ENCODE data around the gene RPS29.

RPS29 gene

DNA sequence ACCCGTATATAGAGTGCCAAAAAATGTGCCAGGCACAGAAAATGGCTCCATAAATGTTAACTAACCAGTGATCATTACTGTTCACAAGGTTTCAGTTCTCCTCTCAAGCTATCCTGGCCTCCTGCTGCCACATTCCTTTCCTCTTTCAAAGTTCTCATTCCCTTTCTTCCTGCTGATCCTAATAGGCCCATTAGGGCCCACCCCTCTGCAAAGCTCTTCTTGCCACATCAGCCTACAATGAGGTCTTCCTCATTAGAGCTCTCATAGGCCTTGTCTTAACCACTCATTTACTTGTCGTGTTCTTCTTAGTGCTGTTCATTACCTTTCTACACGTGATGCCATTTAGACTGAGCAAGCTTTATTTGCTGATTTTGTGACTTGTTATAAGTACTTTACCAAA lies 40.5 kb downstream of the RPS29 start:
- Histone ChIP-seq H3K27ac (ENCODE audit: low read length) (no peak overlapping the region), H3K9me3 (ENCODE audit: control insufficient read depth in 1 of 2, low read length in 2 of 2) (no peaks in the 10 kb centered on the region), H3K36me3 (ENCODE audit: control insufficient read depth in 1 of 2, insufficient read depth in 2 of 2, low read length in 2 of 2) (no peaks in the 10 kb centered on the region)

GRCh38 chr14:49545071-49545470 lies 41.1 kb downstream of the RPS29 start:
- H3K4me3 ChIP-seq (ENCODE audit: low read depth in 1 of 2, low read length in 2 of 2) = no peak overlapping the region
- H3K4me1 ChIP-seq (ENCODE audit: control insufficient read depth in 1 of 2, insufficient read depth in 2 of 2, low read length in 2 of 2) = no peaks in the 10 kb centered on the region
- H3K36me3 ChIP-seq (ENCODE audit: control insufficient read depth in 1 of 2, insufficient read depth in 2 of 2, low read length in 2 of 2) = no peaks in the 10 kb centered on the region
- H3K9me3 ChIP-seq (ENCODE audit: control insufficient read depth in 1 of 2, low read length in 2 of 2) = no peaks in the 10 kb centered on the region
- no peak overlapping the region for H3K27ac ChIP-seq (ENCODE audit: low read length)
- H3K27me3 ChIP-seq (ENCODE audit: low read depth, low read length) = no peaks in the 10 kb centered on the region

More for the DNA sequence above, 40.5 kb downstream of the RPS29 start:
- no peaks in the 10 kb centered on the region for H3K4me1 ChIP-seq (ENCODE audit: control insufficient read depth in 1 of 2, insufficient read depth in 2 of 2, low read length in 2 of 2)
- no peaks in the 10 kb centered on the region for H3K27me3 ChIP-seq (ENCODE audit: low read depth, low read length)
- no peak overlapping the region for H3K4me3 ChIP-seq (ENCODE audit: low read depth in 1 of 2, low read length in 2 of 2)

- no peaks in the 10 kb centered on the region for H3K4me1 ChIP-seq (ENCODE audit: control insufficient read depth in 1 of 2, insufficient read depth in 2 of 2, low read length in 2 of 2)
- no peaks in the 10 kb centered on the region for H3K36me3 ChIP-seq (ENCODE audit: control insufficient read depth in 1 of 2, insufficient read depth in 2 of 2, low read length in 2 of 2)
- H3K27me3 ChIP-seq (ENCODE audit: low read depth, low read length) = no peaks in the 10 kb centered on the region
- H3K27ac ChIP-seq (ENCODE audit: low read length) = no peak overlapping the region
- H3K9me3 ChIP-seq (ENCODE audit: control insufficient read depth in 1 of 2, low read length in 2 of 2) = no peaks in the 10 kb centered on the region
- H3K4me3 ChIP-seq (ENCODE audit: low read depth in 1 of 2, low read length in 2 of 2) = no peak overlapping the region
Observed at GRCh38 chr14:49541049-49541448, 45.1 kb downstream of the RPS29 start.

DNA sequence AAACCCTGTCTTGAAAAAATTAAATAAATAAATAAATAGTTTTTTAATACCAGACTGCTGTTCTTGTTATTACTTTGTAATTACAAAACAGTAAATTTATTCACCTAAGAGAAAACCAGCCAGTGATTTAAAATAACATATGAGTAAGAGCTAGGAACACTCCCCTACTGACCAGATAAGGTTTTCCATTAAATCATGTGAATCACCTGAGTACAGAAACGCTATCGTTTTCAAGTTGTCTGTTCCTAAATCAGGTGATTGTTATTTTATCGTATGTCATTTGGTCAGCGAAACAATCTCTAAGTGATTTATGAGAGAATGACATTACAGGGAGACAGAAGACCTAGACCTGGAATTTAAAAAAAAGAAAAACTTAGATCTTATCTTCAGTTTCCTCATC lies 47.3 kb downstream of the RPS29 start:
- Histone ChIP-seq H3K9me3 (ENCODE audit: control insufficient read depth in 1 of 2, low read length in 2 of 2) (no peaks in the 10 kb centered on the region), H3K4me3 (ENCODE audit: low read depth in 1 of 2, low read length in 2 of 2) (no peak overlapping the region), H3K27ac (ENCODE audit: low read length) (no peak overlapping the region), H3K36me3 (ENCODE audit: control insufficient read depth in 1 of 2, insufficient read depth in 2 of 2, low read length in 2 of 2) (no peaks in the 10 kb centered on the region), H3K4me1 (ENCODE audit: control insufficient read depth in 1 of 2, insufficient read depth in 2 of 2, low read length in 2 of 2) (no peaks in the 10 kb centered on the region), H3K27me3 (ENCODE audit: low read depth, low read length) (no peaks in the 10 kb centered on the region)

Data from muscle layer of duodenum (tissue), 2 donors.